Fibroblast of lung (primary cell): ENCODE results near the gene CTNNA1.

ENCODE experiments used
- CTCF ChIP-seq, 2 donors: IDR thresholded peaks in 1 of 2; conservative IDR thresholded peaks in 1 of 2; 1 replicate in 1 of 2; 2 replicates in 1 of 2; pipeline ENCODE4 v1.5.1; 2011 to 2012; ENCODE audit warnings: low read length in 2 of 2, control low read depth in 1 of 2, inconsistent platforms in 1 of 2, low read depth in 1 of 2, mild to moderate bottlenecking in 1 of 2
- EZH2 ChIP-seq: IDR thresholded peaks from 2 replicates; pipeline ENCODE4 v1.5.1; 2012; ENCODE audit warnings: low read length, control low read depth, mild to moderate bottlenecking; ENCODE audit errors: missing control alignments

GRCh38 chr5:138784590-138784989, 31.4 kb downstream of the CTNNA1 start:
- TF ChIP-seq CTCF (conservative IDR thresholded peaks at IDR 0.05 in 1 of 2, IDR thresholded peaks at IDR 0.05 in 1 of 2; ENCODE audit: low read depth in 1 of 2, low read length in 2 of 2), result no peak
- no peak for TF ChIP-seq EZH2
